ENCODE measurements around the gene BRF1.
"Not testable (repeated sequence)": the region's sequence is repeated elsewhere in the genome, so short reads cannot be mapped to it uniquely, and the experiment has no call there.

BRF1 gene

GRCh38 chr14:105297311-105297710 lies 3.5 kb downstream of the BRF1 start:
- in situ Hi-C loops (cut with MboI; ENCODE audit: low sequenced_read_pairs): not testable (repeated sequence)

DNA sequence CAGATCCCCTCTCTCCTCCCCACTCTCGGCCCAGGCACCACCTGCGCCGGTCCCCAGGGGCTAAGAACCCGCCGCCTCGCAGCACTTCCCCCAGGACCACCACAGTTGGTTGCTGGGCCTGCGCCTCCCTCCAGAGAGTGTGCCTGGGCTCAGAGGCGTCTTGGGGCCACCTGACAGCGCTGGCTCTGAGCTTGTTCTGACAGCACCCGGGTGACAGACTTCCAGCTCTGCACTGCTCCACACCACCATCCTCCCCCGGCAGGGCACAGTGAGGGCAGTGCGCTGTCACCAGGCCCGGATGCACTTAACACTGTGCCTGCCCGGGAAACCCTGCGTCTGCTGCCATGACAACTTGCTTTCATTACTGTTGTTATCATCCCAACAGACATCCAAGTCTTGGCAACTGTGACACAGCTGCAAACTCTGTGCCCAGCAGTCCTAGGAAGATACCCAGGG lies 6.6 kb downstream of the BRF1 start:
- in situ Hi-C loops (cut with MboI; ENCODE audit: low sequenced_read_pairs): no loop called here

DNA sequence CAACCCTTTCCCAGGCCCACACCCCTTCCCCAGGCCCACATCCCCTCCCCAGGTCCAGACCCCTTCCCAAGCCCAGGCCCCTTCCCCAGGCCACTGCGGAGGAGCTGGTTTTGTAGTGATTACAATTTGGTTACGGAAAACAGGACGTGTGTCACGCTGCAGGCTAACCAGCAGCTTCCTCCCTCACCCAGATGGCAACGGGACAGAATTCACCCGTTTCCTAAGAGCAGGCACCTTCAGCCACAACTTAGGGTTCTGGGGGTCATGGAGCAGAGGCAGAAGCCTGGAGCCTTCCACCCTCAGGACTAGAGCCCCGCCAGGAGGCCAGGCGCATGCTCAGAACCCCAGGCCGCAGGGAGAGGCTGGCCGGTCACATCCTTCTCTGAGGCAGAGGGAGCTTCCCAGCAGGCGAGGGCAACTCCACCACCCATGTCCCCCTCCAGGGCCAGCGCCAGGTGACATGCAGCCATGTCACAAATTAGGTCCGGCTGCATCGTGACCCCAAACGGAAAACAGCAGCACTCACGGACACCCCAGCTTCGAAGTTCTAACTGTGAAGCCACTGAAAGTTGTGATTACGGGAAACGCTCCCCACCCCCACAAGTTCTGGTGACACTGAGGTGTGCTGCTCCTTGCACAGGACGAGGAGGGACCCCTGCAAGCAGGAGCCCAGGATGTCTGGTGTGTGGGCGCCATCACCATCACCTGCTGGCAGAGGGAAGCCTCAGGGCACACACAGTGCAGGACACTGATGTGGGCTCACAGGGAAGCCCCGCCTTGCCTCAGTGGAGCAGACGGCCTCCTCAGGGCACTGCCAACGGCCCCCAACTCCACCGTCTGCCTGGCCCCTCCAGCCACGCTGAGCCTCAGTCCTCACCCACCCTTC lies 7.7 kb downstream of the BRF1 start:
- in situ Hi-C loops (cut with MboI; ENCODE audit: low sequenced_read_pairs): no loop called here

- in situ Hi-C loops (cut with MboI; ENCODE audit: low sequenced_read_pairs): no loop called here
Observed at GRCh38 chr14:105290621-105291346, 10.0 kb downstream of the BRF1 start.

DNA sequence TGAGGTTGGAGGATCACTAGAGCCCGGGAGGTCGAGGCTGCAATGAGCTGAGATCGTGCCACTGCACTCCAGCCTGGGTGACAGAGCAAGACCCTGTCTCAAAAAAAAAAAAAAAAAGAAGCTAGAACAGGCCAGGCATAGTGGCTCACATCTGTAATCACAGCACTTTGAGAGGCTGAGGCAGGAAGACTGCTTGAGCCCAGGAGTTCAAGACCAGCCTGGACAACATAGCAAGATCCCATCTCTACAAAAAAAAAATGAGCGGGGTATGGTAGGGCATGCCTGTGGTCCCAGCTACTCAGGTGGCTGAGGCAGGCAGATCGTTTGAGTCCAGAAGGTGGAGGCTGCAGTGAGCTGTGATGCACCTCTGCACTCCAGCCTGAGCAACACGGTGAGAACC lies 11.9 kb downstream of the BRF1 start:
- in situ Hi-C loops (cut with MboI; ENCODE audit: low sequenced_read_pairs): not testable (repeated sequence)

DNA sequence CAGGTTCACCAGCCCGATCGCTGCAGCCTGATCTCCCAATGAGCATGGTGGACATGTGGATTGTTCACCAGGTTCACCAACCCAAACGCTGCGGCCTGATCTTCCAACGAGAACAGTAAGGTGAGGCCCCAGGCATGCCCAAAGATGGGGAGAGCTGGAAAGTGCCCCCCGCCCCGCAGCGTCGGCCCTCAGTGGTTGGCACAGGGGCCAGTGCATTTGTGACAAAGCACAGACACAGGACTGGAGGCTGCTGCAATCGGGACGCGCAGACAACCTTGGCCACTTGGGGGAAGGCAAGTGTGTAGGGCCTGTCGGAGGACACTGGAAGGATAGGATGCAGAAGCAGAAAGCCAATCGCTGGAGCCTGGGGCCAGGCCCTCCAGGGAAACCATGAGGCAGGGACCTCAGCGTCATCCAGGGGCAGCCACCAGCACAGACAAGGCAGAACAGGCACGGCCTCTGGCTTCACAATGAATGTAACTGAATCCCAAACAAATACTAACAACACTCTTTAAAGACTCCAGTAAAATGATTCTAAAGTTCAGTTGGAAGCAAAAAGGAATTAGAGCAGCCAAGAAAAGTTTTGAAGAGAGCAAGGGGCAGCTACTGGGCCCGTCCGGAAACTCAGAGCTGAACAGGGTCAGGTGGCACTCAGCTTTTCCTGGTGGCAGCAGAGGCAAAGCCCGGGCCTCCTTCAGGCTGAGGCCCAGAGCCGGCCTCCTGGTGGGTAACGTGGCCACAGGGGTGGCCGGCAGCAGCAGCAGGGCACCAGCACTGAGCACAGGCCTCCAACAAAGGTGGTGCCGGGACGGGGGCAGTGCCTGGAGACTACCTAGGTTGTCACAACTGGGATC lies 13.3 kb downstream of the BRF1 start:
- in situ Hi-C loops (cut with MboI; ENCODE audit: low sequenced_read_pairs): no loop called here

GRCh38 chr14:105286759-105287144 lies 14.0 kb downstream of the BRF1 start:
- in situ Hi-C loops (cut with MboI; ENCODE audit: low sequenced_read_pairs): no loop called here

DNA sequence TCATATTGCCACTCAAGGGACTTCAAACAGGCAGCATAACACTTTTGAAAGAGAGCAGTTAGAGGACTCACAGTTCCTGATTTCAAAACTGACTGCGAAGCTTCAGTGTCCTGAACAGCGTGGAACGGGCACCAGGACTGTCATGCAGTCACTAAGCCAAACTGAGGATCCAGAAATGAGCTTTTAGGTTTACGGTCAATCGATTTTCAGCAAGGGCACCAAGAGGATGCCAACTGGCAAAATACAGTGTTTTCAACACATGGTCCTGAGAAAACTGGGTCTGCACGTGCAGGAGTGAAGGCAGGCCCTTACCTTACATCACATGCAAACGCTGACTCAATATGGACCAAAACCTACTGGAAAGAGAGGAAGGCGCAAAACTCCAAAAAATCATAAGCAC lies 15.6 kb downstream of the BRF1 start:
- in situ Hi-C loops (cut with MboI; ENCODE audit: low sequenced_read_pairs): no loop called here

- in situ Hi-C loops (cut with MboI; ENCODE audit: low sequenced_read_pairs): no loop called here
Observed at GRCh38 chr14:105283899-105284298, 16.9 kb downstream of the BRF1 start.

DNA sequence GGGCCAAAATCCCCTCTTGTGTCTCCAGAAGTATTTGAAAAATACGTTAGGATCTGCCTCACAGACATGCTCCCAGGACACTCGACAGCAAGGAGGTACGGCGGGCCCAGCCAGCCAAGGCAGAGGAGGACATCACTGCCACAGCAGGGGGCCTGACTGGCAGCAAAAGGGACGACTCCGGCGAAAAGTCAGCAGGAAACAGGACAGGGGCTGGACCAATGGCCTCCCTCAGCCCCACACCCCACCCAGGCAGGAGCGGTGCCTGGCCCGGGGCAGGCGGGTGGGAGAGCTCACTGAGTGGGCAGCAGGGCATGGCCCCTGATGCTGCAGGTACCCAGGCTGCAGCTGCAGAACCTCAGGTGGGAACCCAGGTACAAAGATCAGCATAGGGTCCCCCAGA lies 17.8 kb downstream of the BRF1 start:
- in situ Hi-C loops (cut with MboI; ENCODE audit: low sequenced_read_pairs): no loop called here

- in situ Hi-C loops (cut with MboI; ENCODE audit: low sequenced_read_pairs): no loop called here
Observed at GRCh38 chr14:105282098-105282725, 18.6 kb downstream of the BRF1 start.

DNA sequence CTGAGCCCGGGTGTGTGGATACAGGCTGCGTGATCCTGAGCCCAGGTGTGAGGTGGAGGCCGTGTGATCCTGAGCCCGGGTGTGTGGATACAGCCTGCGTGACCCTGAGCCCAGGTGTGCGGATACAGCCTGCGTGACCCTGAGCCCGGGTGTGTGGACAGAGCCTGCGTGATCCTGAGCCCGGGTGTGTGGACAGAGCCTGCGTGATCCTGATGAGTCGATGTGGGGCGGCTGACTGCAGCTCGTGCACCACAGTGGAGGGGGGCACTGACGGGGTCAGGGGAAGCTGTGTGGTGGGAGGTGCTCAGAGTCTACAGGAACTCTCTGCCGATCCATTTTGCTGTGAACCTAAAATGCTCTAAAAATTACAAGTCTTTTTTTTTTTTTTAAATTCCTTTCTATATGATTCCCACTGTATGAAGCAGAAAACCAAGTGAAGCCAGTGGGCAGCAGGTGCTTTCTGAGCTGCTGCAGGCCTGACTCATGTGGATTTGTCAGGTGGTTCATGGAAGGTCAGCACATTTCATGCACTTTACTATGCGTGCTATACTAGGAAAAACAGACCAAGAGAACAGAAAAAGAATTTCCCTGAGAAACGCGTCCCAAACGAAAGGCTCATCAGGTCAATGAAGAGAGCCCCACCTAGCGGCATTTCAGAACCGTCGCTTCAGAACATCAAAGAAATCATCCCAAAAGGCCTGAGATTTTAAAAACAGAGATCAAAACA lies 19.3 kb downstream of the BRF1 start:
- in situ Hi-C loops (cut with MboI; ENCODE audit: low sequenced_read_pairs): no loop called here

DNA sequence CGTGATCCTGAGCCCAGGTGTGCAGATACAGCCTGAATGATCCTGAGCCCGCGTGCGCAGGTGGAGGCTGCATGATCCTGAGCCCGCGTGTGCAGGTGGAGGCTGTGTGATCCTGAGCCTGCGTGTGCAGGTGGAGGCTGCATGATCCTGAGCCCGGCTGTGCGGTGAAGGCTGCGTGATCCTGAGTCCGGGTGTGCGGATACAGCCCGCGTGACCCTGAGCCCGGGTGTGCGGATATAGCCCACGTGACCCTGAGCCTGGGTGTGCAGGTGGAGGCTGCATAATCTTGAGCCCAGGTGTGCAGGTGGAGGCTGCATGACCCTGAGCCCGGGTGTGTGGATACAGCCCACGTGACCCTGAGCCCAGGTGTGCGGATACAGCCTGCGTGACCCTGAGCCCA lies 20.3 kb downstream of the BRF1 start:
- in situ Hi-C loops (cut with MboI; ENCODE audit: low sequenced_read_pairs): no loop called here

GRCh38 chr14:105279642-105280361 lies 21.0 kb downstream of the BRF1 start:
- in situ Hi-C loops (cut with MboI; ENCODE audit: low sequenced_read_pairs): no loop called here

- in situ Hi-C loops (cut with MboI; ENCODE audit: low sequenced_read_pairs): not testable (repeated sequence)
Observed at GRCh38 chr14:105277448-105277847, 23.4 kb downstream of the BRF1 start.

DNA sequence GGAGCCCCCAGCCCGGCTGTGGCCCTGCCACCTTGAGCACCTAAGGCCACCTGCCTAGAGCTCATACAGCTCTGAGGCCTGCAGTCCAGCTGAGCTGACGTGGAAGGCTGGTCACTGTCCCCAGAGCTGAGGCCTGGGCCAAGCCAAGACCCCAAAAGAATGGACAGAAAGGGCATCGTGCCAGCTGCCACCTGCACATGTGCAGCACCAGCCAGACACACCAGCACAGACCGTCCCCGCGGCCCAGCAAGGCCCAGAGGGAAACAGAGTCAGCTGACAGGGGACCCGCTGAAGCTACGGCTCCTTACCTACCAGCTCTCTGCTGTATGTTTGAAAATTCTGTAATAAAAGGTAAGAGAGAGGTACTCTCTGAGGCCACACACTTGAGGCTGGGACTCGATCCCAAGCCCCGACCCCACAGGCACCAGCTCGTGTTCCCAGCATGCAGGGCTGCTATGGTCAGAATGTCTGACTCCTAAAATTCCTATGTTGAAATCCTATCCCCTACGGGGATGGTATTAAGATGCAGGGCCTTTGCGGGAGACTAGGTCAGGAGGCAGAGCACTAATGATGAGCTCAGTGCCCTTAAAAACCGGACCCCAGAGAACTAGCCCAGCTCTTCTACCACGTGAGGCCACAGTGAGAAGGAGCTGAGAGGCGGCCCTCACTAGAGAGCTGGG lies 25.4 kb downstream of the BRF1 start:
- in situ Hi-C loops (cut with MboI; ENCODE audit: low sequenced_read_pairs): no loop called here

GRCh38 chr14:105274637-105275036 lies 26.2 kb downstream of the BRF1 start:
- in situ Hi-C loops (cut with MboI; ENCODE audit: low sequenced_read_pairs): no loop called here

- in situ Hi-C loops (cut with MboI; ENCODE audit: low sequenced_read_pairs): no loop called here
Observed at GRCh38 chr14:105273062-105273461, 27.7 kb downstream of the BRF1 start.

- in situ Hi-C loops (cut with MboI; ENCODE audit: low sequenced_read_pairs): no loop called here
Observed at GRCh38 chr14:105272623-105273022, 28.2 kb downstream of the BRF1 start.
